Measurements from ENCODE around the gene ZC3H12C. TPM values are rescaled to one million over a fixed set of nuclear protein-coding genes. Genes with fewer than 3 reads are reported as not detected.

The ZC3H12C gene
- total RNA-seq, 3 donors from 2014 or later: 15.9 to 28.7 (median 21.5) TPM

DNA sequence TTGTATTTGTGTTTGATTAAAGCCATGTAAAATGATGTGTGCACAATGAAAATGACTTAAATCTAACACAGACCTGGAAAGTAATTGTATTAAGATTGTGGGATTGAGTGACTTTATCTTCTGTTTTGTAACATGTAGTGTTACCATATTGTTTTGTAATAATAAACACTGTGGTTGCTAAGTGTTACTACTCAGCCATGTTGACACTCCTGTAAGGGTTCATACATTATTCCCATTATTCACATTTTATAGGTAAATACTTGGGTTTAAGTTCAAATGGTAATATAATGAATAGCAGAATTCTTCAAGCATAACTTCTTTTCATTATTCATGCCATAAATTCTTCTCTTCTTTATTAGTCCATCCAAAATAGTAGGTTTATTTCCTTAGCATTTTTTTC lies 69.0 kb downstream of the ZC3H12C start:
- Histone ChIP-seq H3K4me3 (no peak overlapping the region), H3K9me3 (no peaks in the 10 kb centered on the region), H3K36me3 (ENCODE audit: low read depth) (no peaks in the 10 kb centered on the region), H3K4me1 (ENCODE audit: low read depth) (no peaks in the 10 kb centered on the region)
- ATAC-seq: no peak
- intact Hi-C loops (cut with DNase I, micrococcal nuclease): no loop called here
- TF ChIP-seq, protein P1, sequence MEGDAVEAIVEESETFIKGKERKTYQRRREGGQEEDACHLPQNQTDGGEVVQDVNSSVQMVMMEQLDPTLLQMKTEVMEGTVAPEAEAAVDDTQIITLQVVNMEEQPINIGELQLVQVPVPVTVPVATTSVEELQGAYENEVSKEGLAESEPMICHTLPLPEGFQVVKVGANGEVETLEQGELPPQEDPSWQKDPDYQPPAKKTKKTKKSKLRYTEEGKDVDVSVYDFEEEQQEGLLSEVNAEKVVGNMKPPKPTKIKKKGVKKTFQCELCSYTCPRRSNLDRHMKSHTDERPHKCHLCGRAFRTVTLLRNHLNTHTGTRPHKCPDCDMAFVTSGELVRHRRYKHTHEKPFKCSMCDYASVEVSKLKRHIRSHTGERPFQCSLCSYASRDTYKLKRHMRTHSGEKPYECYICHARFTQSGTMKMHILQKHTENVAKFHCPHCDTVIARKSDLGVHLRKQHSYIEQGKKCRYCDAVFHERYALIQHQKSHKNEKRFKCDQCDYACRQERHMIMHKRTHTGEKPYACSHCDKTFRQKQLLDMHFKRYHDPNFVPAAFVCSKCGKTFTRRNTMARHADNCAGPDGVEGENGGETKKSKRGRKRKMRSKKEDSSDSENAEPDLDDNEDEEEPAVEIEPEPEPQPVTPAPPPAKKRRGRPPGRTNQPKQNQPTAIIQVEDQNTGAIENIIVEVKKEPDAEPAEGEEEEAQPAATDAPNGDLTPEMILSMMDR (IDR thresholded peaks at IDR 0.05): no peak
- DNase-seq: no peak

DNA sequence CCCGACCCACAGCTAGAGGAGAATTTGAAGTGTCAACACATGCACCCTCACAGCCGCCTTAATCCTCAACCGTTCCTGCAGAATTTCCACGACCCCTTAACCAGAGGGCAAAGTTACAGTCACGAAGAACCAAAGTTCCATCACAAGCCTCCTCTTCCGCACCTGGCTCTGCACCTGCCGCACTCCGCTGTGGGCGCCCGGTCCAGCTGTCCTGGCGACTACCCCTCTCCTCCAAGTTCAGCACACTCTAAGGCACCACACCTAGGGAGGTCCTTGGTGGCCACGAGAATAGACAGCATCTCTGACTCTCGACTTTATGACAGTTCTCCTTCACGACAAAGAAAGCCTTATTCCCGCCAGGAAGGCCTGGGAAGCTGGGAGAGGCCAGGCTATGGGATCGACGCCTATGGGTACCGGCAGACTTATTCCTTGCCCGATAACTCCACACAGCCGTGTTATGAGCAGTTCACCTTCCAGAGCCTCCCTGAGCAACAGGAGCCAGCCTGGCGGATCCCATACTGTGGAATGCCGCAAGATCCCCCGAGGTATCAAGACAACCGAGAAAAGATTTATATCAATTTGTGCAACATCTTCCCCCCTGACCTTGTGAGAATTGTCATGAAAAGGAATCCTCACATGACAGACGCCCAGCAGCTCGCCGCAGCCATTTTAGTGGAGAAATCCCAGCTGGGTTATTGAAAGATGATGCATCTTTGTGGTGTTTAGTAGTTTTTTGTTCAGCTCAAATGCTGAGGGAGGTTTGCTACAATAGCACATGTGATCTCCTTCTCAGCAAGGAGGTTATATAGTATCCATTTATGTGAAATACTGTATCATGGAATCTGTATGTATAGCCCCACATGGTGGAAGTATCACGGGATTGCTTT lies 72.1 kb downstream of the ZC3H12C start:
- no peak overlapping the region for H3K4me3 ChIP-seq
- H3K4me1 ChIP-seq (ENCODE audit: low read depth): no peaks in the 10 kb centered on the region
- ATAC-seq (no peak), DNase-seq (no peak)
- intact Hi-C loops (cut with DNase I, micrococcal nuclease): no loop called here
- no peaks in the 10 kb centered on the region for H3K9me3 ChIP-seq
- TF ChIP-seq, protein P1 (IDR thresholded peaks at IDR 0.05): no peak
- no peaks in the 10 kb centered on the region for H3K36me3 ChIP-seq (ENCODE audit: low read depth)

- no peak for DNase-seq
- H3K36me3 ChIP-seq (ENCODE audit: low read depth): no peaks in the 10 kb centered on the region
- H3K9me3 ChIP-seq: no peaks in the 10 kb centered on the region
- no peak overlapping the region for H3K4me3 ChIP-seq
- TF ChIP-seq, protein P1 (IDR thresholded peaks at IDR 0.05): no peak
- no peak for ATAC-seq
- intact Hi-C loops (cut with DNase I, micrococcal nuclease): no loop called here
- no peaks in the 10 kb centered on the region for H3K4me1 ChIP-seq (ENCODE audit: low read depth)
Measured at GRCh38 chr11:110168033-110168803, 75.0 kb downstream of the ZC3H12C start.

- no peak overlapping the region for H3K4me3 ChIP-seq
- H3K4me1 ChIP-seq (ENCODE audit: low read depth): no peaks in the 10 kb centered on the region
- no peaks in the 10 kb centered on the region for H3K36me3 ChIP-seq (ENCODE audit: low read depth)
- DNase-seq: no peak
- no peak for ATAC-seq
- intact Hi-C loops (cut with DNase I, micrococcal nuclease): no loop called here
- TF ChIP-seq, protein P1 (IDR thresholded peaks at IDR 0.05): no peak
- H3K9me3 ChIP-seq: no peaks in the 10 kb centered on the region
Measured at GRCh38 chr11:110169738-110170137, 76.5 kb downstream of the ZC3H12C start.

GRCh38 chr11:110172468-110173065 lies 79.4 kb downstream of the ZC3H12C start:
- TF ChIP-seq, protein P1 (IDR thresholded peaks at IDR 0.05): no peak
- no peaks in the 10 kb centered on the region for H3K36me3 ChIP-seq (ENCODE audit: low read depth)
- no peak overlapping the region for H3K4me3 ChIP-seq
- ATAC-seq (no peak), DNase-seq (no peak)
- intact Hi-C loops (cut with DNase I, micrococcal nuclease): no loop called here
- H3K9me3 ChIP-seq: no peaks in the 10 kb centered on the region
- no peaks in the 10 kb centered on the region for H3K4me1 ChIP-seq (ENCODE audit: low read depth)

All from mucosa of descending colon (tissue), 3 donors.